ENCODE measurements around the gene RRAD.
"Not testable (repeated sequence)": the region's sequence is repeated elsewhere in the genome, so short reads cannot be mapped to it uniquely, and the experiment has no call there.

The RRAD gene

DNA sequence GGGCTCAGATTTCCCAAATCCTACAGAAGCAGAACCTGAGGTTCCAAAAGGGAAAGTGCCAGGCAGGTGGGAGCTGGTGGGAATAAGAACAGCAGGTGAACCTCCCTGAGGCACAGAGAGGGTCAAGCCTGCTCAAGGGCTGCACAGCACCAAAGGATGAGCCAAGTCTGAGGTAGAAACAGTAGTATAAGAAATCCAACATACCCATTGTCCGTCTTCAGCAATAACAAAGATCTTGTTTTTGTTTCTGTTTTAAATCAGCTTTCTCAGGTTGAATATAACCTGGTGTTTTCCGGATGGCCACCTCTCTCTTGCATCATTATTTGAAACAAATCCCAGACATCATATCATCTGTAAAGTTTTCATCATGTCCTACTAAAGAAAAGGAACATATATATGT lies 25.1 kb upstream of the RRAD start:
- DNase-seq = no peak

DNA sequence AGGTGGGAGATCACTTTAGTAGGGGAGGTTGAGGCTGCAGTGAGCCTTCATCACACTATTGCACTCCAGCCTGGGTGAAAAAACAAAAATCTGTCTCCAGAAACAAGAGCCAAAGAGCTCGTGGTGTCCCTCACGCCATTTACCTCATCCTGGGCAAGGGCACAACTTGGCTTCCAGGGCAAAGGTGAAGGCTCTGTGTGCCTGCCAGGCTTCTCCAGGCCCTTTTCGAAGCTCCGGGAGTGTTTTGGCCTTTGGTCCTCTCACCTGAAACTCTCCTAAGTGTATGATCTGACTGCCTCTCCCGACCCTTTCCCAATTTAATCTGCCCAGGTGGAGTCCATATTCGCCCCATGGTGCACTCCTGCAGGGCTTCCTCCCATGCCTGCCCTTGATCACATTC lies 24.1 kb upstream of the RRAD start:
- no peak for DNase-seq

DNA sequence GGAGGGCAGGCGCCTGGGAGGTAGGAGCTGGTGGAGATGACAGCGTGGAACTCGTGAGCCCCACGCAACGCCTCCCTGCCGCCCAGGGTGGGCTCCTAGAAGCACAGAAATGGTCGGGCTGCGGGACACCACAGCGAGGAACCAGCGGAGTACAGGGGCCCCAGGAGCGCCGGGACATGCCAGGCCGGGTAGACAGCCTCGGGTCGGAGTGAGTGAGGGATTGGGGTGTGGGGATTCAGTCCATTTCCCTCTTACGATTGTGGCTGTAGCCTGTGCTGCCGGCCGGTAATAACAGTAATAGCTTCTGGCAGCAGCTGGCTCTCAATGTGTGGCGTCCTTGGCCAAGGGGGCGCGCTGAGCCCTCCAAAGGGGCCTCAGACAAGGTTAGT lies 23.5 kb upstream of the RRAD start:
- no peak for DNase-seq

DNA sequence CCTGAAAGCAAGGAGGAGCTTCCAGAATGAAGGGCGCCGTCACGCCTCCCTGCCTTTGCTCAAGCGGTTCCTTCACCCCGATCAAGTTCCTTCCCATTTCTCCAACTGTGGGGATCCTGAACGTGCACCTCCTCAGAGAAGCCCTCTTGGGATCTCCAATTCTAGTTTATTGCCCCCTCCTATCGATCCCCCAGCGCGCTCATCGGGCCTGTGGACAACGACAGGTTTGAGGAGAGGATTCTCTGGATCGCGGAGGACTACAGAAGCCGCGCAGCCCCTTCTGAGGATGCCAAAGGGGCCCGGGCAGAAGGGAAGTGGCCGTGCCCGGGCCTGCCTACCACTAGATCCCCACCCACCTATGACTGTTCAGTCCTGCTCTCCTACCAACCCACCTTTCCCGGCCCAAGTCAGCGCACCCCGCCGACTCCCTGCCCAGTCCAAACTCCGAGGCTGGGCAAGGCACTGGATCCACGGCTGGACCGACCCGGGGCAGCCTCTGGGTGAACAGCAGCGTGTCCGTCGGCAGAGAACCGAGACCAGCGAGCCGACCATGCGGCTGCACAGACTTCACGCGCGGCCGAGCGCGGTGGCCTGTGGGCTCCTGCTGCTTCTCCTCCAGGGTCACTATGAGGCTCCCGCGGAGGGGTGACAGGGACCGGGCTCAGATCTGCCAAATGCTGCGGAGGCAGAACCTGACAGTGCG lies 22.9 kb upstream of the RRAD start:
- no peak for DNase-seq

DNA sequence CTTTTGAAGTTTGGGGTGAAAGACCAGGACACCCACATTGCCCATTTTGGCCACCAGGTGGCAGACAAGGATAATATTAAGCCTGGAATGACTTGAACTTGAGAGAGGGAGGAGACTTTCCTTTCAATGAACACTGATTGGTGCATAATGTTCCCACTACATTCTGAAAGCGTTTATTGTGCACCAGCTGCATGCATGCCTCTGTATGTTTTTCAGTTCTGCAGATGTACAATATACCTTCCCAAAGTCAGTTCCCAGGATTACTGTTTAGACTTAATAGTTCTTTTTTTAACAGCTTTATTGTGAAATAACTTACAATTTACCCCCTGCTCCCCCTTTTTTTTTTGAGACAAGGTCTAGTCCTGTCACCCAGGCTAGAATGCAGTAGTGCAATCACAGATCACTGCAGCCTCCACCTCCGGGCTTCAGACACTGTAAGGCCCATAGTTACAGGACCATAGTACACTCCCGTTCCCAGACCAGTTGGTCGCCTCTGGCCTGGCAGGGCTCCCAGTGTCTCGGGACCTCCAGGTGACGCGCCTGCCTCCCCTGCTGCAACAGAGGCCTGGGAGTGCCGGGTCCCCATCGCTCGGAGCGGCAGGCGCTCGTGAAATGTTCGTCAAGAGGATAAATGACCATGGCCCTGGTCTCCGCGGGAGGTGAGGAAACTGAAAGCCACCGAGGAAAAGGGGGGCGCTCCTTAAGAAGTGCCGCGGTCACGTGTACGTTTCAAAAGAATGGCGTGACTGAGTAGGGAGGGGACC lies 22.1 kb upstream of the RRAD start:
- DNase-seq = peak; percentile 30

DNA sequence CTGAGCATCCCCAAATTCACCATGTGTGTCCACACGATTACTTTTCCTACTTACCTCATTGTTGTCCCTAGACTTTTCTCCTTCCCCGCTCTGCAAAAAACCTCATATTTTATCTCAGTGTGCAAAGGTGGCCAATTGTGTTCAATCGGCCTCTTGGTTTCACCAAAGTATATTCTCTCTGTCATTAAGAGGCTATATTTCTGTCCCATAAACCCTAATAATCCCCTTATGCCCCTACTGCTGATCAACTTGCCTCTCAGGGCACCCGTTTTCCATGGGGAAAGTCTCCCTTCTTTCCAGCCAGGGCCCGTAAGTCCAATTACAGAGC lies 21.6 kb upstream of the RRAD start:
- no peak for DNase-seq

DNA sequence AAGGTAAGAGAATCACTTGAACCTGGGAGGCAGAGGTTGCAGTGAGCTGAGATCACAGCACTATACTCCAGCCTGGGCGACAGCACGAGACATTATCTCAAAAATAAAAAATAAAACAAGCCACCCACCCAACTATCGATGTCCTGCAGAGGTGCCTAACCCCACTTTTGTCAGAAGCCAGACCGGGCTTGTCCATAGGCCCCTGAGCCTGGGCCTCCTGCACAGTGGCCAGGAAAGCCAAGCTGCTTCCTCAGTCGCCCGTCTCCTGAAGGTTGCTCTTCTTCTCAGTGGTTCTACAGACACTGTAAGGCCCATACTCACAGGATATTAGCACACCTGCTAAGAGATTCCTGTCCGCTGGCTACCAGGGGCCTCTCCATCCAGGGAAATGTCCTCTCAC lies 21.2 kb upstream of the RRAD start:
- no peak for DNase-seq

DNA sequence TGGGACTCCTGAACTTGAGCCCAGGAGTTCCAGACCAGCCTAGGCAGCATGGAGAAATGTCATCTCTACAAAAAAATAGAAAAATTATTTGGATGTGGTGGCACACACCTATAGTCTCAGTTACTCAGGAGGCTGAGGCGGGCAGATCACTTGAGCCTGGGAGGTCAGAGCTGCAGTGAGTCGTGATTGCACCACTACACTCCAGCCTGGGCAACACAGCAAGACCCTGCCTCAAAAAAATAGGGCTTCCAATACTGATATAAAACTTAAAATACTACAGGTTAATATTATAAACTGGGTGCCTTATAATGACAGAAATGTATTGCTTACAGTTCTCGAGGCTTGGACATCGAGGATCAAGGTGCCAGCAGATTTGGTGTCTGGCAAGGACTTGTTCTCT lies 20.6 kb upstream of the RRAD start:
- DNase-seq = no peak

DNA sequence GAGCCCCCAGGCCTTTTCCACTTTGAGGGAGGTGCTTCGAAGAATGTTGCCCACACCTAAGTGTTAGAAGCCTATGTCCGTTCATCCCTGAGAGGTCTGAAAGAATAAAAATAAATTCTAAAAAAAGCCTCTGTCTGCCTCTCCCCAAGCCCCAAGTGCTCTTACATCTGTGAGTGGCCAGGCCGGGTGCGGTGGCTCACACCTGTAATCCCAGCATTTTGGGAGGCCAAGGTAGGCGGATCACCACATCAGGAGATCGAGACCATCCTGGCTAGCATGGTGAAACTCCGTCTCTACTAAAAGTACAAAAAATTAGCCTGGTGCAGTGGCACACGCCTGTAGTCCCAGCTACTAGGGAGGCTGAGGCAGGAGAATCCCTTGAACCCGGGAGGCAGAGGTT lies 19.6 kb upstream of the RRAD start:
- DNase-seq = not testable (repeated sequence)

DNA sequence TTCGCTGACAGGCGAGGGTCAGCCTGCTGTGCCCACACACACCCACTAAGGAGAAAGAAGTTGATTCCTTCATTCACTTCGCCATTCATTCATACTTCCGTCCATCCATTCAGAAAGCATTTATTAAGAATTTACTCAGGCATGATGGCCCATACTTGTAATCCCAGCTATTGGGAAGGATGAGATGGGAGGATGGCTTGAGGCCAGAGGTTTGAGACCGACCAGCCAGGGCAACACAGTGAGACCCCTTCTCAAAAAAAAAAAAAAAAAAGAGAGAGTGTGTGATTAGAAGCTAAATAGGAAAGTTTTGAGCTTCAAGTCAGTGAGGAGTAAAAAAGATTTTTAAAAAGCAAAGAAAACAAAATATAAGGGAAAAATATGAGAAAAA lies 18.7 kb upstream of the RRAD start:
- no peak for DNase-seq

DNA sequence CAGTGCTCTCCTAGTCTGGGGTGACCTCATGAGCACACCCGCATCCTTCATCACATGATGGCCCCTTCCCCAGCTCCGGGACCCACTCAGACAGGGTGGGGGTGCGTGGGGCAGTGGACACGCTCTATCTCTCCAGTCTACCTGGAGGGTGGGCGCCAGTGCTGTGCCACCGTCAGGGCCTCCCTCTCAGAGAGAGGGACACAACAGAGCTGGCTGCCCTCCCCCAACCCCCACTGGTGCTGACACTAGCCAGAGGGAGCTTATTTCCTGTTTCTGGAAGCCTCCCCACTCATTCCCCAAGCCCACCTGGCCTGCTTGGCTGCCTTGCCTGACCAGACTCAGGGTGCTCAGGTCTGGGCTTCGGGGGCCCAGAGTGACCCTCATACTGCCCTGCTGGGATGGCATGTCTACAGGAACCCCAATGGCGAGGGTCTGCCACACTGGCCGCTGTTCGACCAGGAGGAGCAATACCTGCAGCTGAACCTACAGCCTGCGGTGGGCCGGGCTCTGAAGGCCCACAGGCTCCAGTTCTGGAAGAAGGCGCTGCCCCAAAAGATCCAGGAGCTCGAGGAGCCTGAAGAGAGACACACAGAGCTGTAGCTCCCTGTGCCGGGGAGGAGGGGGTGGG lies 18.2 kb upstream of the RRAD start:
- DNase-seq = no peak

DNA sequence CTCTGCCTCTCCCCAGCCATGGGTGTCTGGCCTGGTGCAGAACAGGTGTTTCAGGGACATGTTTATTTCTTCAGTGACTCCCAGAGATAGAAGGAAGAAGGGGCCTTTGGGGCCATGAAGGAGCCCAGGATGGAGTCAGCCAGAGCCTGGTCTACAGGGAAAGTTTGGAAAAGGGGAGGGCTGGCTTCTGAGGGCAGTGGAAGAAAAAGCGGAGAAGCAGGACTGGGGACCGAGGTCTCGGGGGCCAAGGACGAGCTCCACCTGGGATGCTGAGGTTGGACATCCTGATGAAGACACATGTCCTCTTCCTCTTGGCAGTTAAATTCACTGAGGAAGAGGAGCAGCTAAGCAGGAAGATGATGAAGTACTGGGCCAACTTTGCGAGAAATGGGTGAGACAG lies 17.6 kb upstream of the RRAD start:
- DNase-seq = no peak

DNA sequence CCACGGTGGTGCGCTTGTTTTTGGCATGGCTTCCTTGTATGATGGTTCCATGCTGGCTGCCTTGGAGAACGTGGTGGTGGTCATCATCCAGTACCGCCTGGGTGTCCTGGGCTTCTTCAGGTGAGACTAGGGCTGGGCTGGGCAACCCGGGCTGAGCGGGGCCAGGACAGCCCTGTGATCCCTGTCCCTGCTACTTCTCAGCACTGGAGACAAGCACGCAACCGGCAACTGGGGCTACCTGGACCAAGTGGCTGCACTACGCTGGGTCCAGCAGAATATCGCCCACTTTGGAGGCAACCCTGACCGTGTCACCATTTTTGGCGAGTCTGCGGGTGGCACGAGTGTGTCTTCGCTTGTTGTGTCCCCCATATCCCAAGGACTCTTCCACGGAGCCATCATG lies 14.9 kb upstream of the RRAD start:
- no peak for DNase-seq

DNA sequence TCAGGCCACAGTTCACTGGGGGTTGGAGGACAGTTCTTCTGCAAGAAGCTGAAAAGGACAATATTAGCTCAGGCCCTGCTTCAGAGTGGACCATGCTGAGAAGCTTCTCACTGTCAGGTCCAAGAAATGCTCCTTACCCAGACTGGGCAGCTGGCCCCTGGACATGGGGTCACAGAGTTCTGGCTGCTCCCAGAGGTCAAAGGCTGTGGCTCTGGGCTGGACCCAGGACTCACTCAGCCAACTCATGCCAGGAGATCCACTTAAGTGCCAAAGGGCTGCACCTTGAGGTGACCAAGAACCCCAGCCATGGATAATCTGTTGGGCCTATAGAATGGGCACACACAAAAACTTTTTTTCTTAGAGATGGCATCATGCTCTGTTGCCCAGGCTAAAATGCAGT lies 14.0 kb upstream of the RRAD start:
- no peak for DNase-seq

DNA sequence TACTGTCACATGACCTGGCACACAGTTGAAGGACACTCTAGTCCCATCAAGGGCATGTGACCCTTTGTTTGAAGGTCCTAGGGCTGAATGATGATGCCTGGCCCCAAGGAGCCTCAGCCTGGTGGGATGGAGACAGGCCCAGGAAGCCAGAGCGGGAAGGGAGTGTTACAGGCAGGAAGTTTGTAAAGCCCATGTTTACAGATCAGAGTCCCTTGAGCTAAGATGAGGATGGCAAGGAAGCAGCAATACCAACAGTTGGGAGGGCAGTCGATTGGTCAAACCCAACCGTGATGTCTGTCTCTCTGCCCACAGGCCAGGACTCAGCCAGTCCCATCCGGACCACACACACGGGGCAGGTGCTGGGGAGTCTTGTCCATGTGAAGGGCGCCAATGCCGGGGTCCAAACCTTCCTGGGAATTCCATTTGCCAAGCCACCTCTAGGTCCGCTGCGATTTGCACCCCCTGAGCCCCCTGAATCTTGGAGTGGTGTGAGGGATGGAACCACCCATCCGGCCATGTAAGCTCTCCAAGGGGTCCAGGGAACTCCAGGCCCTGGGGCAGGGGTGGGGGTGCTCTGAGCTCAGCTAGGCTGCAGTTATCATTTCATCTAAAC lies 12.5 kb upstream of the RRAD start:
- no peak for DNase-seq

DNA sequence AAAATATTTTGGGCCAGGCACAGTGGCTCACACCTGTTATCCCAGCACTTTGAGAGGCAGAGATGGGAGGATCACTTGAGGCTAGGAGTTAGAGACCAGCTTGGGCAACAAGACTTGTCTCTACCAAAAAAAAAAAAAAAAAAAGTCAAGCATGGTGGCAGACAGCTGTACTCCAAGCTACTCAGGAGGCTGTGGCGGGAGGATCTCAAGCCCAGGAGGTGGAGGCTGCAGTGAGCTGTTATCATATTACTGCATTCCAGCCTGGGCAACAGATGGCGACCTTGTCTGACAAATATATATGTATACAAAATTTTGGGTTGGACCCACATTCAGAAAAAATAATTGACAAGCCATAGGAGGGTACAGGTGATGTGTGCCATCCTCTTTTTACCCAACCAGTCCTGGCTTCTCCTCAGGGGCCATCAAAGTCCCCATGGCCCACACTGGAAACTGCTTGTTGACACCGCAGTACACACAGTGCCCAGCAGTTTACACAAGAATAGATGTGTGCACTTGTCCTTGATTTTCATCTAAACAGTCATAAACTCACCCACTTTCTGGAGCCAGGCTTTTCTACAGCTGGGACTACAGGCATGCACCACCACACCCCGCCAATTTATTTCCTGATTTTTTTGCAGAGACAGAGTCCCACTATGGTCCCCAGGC lies 11.7 kb upstream of the RRAD start:
- no peak for DNase-seq

DNA sequence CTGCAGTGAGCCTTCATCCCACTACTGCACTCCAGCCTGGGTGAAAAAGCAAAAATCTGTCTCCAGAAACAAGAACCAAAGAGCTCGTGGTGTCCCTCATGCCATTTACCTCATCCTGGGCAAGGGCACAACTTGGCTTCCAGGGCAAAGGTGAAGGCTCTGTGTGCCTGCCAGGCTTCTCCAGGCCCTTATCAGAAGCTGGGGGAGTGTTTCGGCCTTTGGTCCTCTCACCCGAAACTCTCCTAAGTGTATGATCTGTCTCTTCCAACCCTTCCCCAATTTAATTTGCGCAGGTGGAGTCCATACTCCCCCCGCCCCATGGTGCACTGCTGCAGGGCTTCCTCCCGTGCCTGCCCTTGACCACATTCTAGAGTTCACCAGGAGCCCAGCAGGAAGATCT lies 11.1 kb upstream of the RRAD start:
- DNase-seq = no peak

DNA sequence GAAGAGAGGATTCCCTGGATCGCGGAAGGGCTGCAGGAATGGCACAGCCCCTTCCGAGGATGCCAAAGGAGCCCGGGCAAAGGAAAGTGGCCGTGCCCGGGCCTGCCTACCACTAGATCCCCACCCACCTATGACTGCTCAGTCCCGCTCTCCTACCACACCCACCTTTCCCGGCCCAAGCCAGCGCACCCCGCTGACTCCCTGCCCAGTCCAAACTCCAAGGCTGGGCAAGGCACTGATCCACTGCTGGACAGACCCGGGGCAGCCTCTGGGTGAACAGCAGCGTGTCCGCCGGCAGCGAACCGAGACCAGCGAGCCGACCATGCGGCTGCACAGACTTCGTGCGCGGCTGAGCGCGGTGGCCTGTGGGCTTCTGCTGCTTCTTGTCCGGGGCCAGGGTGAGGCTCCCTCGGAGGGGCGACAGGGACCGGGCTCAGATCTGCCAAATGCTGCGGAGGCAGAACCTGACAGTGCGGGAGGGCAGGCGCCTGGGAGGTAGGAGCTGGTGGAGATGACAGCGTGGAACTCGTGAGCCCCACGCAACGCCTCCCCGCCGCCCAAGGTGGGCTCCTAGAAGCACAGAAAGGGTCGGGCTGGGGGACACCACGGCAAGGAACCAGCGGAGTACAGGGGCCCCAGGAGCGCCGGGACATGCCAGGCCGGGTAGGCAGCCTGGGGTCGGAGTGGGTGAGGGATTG lies 10.1 kb upstream of the RRAD start, which contains the start of gene CES2:
CES2 (plus strand) TSS at position 203 of the 698 bp plus-strand sequence; CDS start at position 323, 120 bp downstream.
- DNase-seq = no peak

DNA sequence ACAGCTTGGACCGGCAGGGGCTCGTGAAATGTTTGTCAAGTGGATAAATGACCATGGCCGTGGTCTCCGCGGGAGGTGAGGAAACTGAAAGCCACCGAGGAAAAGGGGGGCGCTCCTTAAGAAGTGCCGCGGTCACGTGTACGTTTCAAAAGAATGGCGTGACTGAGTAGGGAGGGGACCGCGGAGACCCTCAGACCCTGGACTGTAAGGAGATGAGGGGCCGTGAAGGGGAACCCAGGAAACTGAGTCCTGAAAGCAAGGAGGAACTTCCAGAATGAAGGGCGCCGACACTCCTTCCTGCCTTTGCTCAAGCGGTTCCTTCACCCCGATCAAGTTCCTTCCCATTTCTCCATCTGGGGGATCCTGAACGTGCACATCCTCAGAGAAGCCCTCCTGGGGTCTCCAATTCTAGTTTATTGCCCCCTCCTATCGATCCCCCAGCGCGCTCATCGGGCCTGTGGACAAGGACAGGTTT lies 9.5 kb upstream of the RRAD start:
- DNase-seq = not testable (repeated sequence)

DNA sequence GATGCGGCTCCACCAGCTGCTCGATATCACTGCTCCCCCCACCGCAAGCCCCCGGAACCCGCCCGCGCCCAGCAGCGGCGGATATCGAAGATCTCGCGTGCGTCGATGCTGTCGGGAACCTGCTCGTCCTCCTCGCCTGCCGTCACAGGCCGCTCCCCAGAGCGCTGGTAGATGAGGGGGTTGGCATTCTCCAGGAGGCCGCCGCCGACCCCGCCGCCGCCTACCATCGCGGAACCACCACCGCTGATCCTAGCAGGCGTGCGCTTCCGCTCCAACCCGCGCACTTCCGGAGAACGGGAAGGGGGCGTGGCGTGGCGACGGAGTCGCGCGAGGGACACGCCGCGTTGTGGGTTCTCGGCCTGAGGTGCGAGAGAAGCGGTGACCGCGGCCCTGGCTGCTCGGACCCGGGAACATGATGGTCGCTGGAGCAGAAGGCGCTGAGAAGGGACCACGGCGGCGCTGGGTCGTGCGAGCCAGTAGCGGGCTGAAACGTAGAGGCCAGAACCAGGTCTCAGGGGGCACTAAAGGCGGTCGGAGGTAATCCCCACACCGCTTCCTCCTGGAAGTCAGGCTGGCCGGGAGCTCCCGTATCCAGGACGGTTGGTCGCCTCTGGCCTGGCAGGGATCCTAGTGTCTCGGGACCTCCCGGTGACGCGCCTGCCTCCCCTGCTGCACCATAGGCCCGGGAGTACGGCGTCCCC lies 9.0 kb upstream of the RRAD start, which contains the start of gene CIAO2B:
CIAO2B (minus strand) TSS at position 265 of the 701 bp plus-strand sequence; CDS start at position 227, 38 bp downstream.
- peak; percentile 14 for DNase-seq

DNA sequence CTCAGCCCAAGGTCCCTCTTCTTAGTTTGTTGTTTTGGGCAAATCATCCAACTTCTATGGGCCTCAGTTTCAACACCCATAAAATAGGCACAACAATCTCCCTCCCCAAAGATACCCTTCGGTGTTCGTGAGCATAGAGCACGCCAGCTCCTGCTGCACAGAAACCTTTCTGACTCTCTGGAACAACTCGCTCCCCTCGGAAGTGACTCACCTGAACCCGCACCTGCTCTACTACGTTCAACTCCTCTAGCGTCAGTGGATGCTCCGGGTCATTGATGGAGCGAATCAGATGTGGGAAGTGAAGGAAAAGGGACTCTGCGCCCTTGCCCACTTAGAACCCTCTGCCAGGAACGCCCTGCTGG lies 8.4 kb upstream of the RRAD start:
- no peak for DNase-seq

DNA sequence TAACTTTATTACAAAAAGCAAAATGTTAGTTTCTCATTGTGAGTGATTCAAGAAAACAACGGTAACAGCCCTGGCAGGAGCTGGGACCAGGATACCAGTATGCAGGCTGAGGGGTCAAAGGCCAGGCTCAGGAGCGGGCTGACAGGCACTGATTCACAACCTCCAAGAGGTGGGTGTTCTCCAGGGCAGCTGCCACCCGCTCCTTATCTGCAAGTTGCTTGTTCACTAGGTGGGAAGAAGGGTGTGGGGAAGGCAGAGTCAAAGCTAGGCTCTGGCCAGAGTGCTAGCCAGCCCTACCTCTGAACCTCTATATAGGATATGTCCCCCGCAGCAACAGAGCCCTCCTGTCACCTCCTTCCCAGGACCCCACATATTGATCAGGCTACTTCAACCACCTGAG lies 6.7 kb upstream of the RRAD start:
- DNase-seq = no peak

Measured in NCI-H1417 treated with DMSO at 0.1 percent for 48 hours (cell line).